H1 (cell line): Measurements from ENCODE around the gene DLEC1. TPM values are rescaled to one million over a fixed set of nuclear protein-coding genes. Genes with fewer than 3 reads are reported as not detected.

Experiments
- CTCF ChIA-PET: fragments of 300-600 bp; sonication (Branson Sonifier 250); formaldehyde crosslinking; loops from one replicate; lab custom pipeline; 2021; ENCODE audit not compliant: partially characterized antibody; lab: Charles Lee
- POLR2A ChIA-PET: fragments of 300-600 bp; sonication (Branson Sonifier 250); formaldehyde crosslinking; loops from one replicate; lab custom pipeline; 2021; ENCODE audit warnings: inconsistent platforms; ENCODE audit not compliant: partially characterized antibody; lab: Charles Lee
- DNase-seq, 2 experiments: peaks; one replicate each; pipeline versions ENCODE4 v3.0.0 to v3.0.0-alpha.2; 2010 to 2022; ENCODE audit warnings: low spot score in 2 of 2, low read depth in 1 of 2, mixed read lengths in 1 of 2
- FAIRE-seq: peaks from 2 replicates; lab custom pipeline; 2011; peaks lifted over from hg19 to GRCh38; lab: Jason Lieb, UNC
- H2AFZ ChIP-seq: 2 replicates; pipeline ENCODE4 v1.8.1; 2012; ENCODE audit warnings: low read length, inconsistent platforms
- H2AK5ac ChIP-seq: 2 replicates; pipeline ENCODE4 v1.6.1; 2013; ENCODE audit warnings: low read depth, low read length
- H2BK120ac ChIP-seq: replicated peaks from 2 replicates; pipeline ENCODE3; 2013; ENCODE audit warnings: low read depth, low read length, inconsistent platforms
- H2BK12ac ChIP-seq: 2 replicates; pipeline ENCODE4 v1.6.1; 2013; ENCODE audit warnings: low read depth, low read length
- H2BK15ac ChIP-seq: 2 replicates; pipeline ENCODE4 v1.6.1; 2013; ENCODE audit warnings: low read length
- H2BK20ac ChIP-seq: 2 replicates; pipeline ENCODE4 v1.6.1; 2013; ENCODE audit warnings: low read length
- H2BK5ac ChIP-seq: 2 replicates; pipeline ENCODE4 v1.6.1; 2013; ENCODE audit warnings: low read depth, low read length
- H3K14ac ChIP-seq: 2 replicates; pipeline ENCODE4 v1.6.1; 2013; ENCODE audit warnings: inconsistent platforms; ENCODE audit not compliant: insufficient read length
- H3K18ac ChIP-seq: 2 replicates; pipeline ENCODE4 v1.6.1; 2013; ENCODE audit warnings: low read length; ENCODE audit errors: extremely low read depth
- H3K23ac ChIP-seq: 2 replicates; pipeline ENCODE4 v1.6.1; 2013; ENCODE audit warnings: inconsistent platforms; ENCODE audit not compliant: insufficient read length
- H3K23me2 ChIP-seq: 2 replicates; pipeline ENCODE4 v1.6.1; 2013; ENCODE audit warnings: low read depth, low read length
- H3K27ac ChIP-seq: 2 replicates; pipeline ENCODE4 v1.6.1; 2011; ENCODE audit warnings: low read depth, low read length, inconsistent platforms
- H3K27me3 ChIP-seq, 4 experiments: replicated peaks in 1 of 4; 1 replicate in 1 of 4; 2 replicates in 3 of 4; pipeline versions ENCODE4 v1.6.1 to v1.8.1; 2011 to 2013; ENCODE audit warnings: low read length in 3 of 4, mild to moderate bottlenecking in 3 of 4, inconsistent platforms in 2 of 4, mixed read lengths in 2 of 4, moderate library complexity in 1 of 4; ENCODE audit not compliant: control insufficient read depth in 3 of 4, insufficient read depth in 3 of 4; ENCODE audit errors: extremely low read depth in 1 of 4
- H3K36me3 ChIP-seq, 4 experiments: 2 replicates each; pipeline versions ENCODE4 v1.6.1 to v1.8.1; 2011 to 2013; ENCODE audit warnings: mild to moderate bottlenecking in 4 of 4, low read length in 3 of 4, moderate library complexity in 2 of 4, control low read depth in 1 of 4, inconsistent platforms in 1 of 4; ENCODE audit not compliant: insufficient read depth in 4 of 4, control insufficient read depth in 2 of 4
- H3K4ac ChIP-seq: replicated peaks from 2 replicates; pipeline ENCODE3; 2013; ENCODE audit warnings: low read length, low read depth, mixed read lengths, inconsistent platforms; ENCODE audit not compliant: insufficient read length
- H3K4me1 ChIP-seq, 4 experiments: replicated peaks in 1 of 4; 1 replicate in 1 of 4; 2 replicates in 3 of 4; pipeline versions ENCODE4 v1.6.1 to v1.8.1; 2011 to 2013; ENCODE audit warnings: low read length in 3 of 4, inconsistent platforms in 2 of 4, mixed read lengths in 1 of 4; ENCODE audit not compliant: insufficient read depth in 4 of 4, control insufficient read depth in 3 of 4
- H3K4me2 ChIP-seq, 2 experiments: 2 replicates each; pipeline versions ENCODE4 v1.6.1 to v1.8.1; 2011 to 2013; ENCODE audit warnings: low read depth in 2 of 2, low read length in 2 of 2, control low read depth in 1 of 2, inconsistent platforms in 1 of 2, mild to moderate bottlenecking in 1 of 2; ENCODE audit not compliant: insufficient read depth in 1 of 2
- H3K4me3 ChIP-seq, 4 experiments: fragments of 200-600, 300-600 bp in 1 of 4; sonication (generic), shearing (Covaris generic), sonication (Bioruptor Twin) in 1 of 4; 2 replicates each; pipeline versions ENCODE4 v1.5.1 to v1.8.1; 2011 to 2016; ENCODE audit warnings: low read length in 4 of 4, low read depth in 3 of 4, control low read depth in 2 of 4, inconsistent platforms in 2 of 4, mild to moderate bottlenecking in 2 of 4, mixed read lengths in 1 of 4, moderate library complexity in 1 of 4; ENCODE audit not compliant: insufficient read depth in 2 of 4; ENCODE audit errors: extremely low read depth in 1 of 4
- H3K56ac ChIP-seq: replicated peaks from 2 replicates; pipeline ENCODE3; 2013; ENCODE audit warnings: low read depth, mild to moderate bottlenecking, mixed read lengths, low read length, inconsistent platforms; ENCODE audit not compliant: insufficient read length
- H3K79me1 ChIP-seq: 2 replicates; pipeline ENCODE4 v1.6.1; 2013; ENCODE audit warnings: low read depth, low read length, control low read depth
- H3K79me2 ChIP-seq, 2 experiments: 2 replicates each; pipeline versions ENCODE4 v1.6.1 to v1.8.1; 2012 to 2013; ENCODE audit warnings: low read length in 2 of 2, mild to moderate bottlenecking in 2 of 2, inconsistent platforms in 1 of 2; ENCODE audit not compliant: insufficient read depth in 2 of 2, control insufficient read depth in 1 of 2
- H3K9ac ChIP-seq, 4 experiments: replicated peaks in 1 of 4; 1 replicate in 1 of 4; 2 replicates in 3 of 4; pipeline versions ENCODE4 v1.6.1 to v1.8.1; 2011 to 2013; ENCODE audit warnings: low read depth in 3 of 4, low read length in 3 of 4, control low read depth in 2 of 4, mild to moderate bottlenecking in 2 of 4, moderate library complexity in 2 of 4, inconsistent platforms in 1 of 4; ENCODE audit errors: extremely low read depth in 1 of 4
- H3K9me3 ChIP-seq, 2 experiments: 2 replicates each; pipeline versions ENCODE4 v1.6.1 to v1.8.1; 2012 to 2013; ENCODE audit warnings: mild to moderate bottlenecking in 2 of 2, moderate library complexity in 2 of 2, control low read depth in 1 of 2, inconsistent platforms in 1 of 2, low read depth in 1 of 2, low read length in 1 of 2, mixed read lengths in 1 of 2; ENCODE audit not compliant: insufficient read depth in 2 of 2
- H4K20me1 ChIP-seq, 2 experiments: replicated peaks in 1 of 2; 2 replicates each; pipeline versions ENCODE3 to v1.8.1; 2011 to 2013; ENCODE audit warnings: inconsistent platforms in 2 of 2, low read length in 2 of 2, mild to moderate bottlenecking in 1 of 2; ENCODE audit not compliant: insufficient read depth in 2 of 2, control insufficient read depth in 1 of 2
- H4K5ac ChIP-seq: 2 replicates; pipeline ENCODE4 v1.6.1; 2013; ENCODE audit warnings: low read length, low read depth, mixed read lengths, inconsistent platforms; ENCODE audit not compliant: insufficient read length
- H4K8ac ChIP-seq: 2 replicates; pipeline ENCODE4 v1.8.0; 2013; ENCODE audit warnings: mild to moderate bottlenecking, moderate library complexity, low read length, inconsistent platforms; ENCODE audit not compliant: insufficient read depth; ENCODE audit errors: extremely low read depth
- H4K91ac ChIP-seq: replicated peaks from 2 replicates; pipeline ENCODE3; 2013; ENCODE audit warnings: low read length, mixed read lengths, inconsistent platforms; ENCODE audit not compliant: insufficient read length
- BRCA1 ChIP-seq: IDR thresholded peaks from 2 replicates; pipeline ENCODE4 v1.6.1; 2012; ENCODE audit warnings: low read depth, low read length, improper control_type of control experiment
- CEBPB ChIP-seq: IDR thresholded peaks from 2 replicates; pipeline ENCODE4 v1.6.1; 2012; ENCODE audit warnings: low read depth, low read length
- EZH2 ChIP-seq: fragments of 200-600 bp; sonication (generic); IDR thresholded peaks from 2 replicates; pipeline ENCODE4 v1.7.1; 2012; ENCODE audit warnings: low read depth, mild to moderate bottlenecking, moderate library complexity, low read length, inconsistent platforms; ENCODE audit not compliant: severe bottlenecking
- GABPA ChIP-seq: IDR thresholded peaks from 2 replicates; pipeline ENCODE4 v1.6.1; 2011; ENCODE audit warnings: mild to moderate bottlenecking, low read length, moderate library complexity, borderline replicate concordance; ENCODE audit not compliant: insufficient read depth
- KDM5A ChIP-seq: fragments of 200-600 bp; IDR thresholded peaks from 2 replicates; pipeline ENCODE4 v1.7.1; 2012; ENCODE audit warnings: mild to moderate bottlenecking, low read length, inconsistent platforms, mixed read lengths
- WGBS, 2 experiments: shearing (Covaris generic) in 1 of 2; methylation state at CpG; one replicate each; pipeline versions ENCODE4 v1.1.6 to v1.1.7; 2013 to 2015; ENCODE audit warnings: low lambda C conversion rate in 2 of 2, mixed read lengths in 2 of 2, inconsistent platforms in 1 of 2, low coverage in 1 of 2, missing lambda C conversion rate in 1 of 2; ENCODE audit not compliant: insufficient replicate concordance in 2 of 2, insufficient coverage in 1 of 2, insufficient read length in 1 of 2; ENCODE audit errors: extremely low coverage in 1 of 2, missing lambda C conversion rate in 1 of 2; 5-methylcytosine and 5-hydroxymethylcytosine counted together
- polyA plus RNA-seq, 7 experiments: library from polyadenylated mRNA; depleted of rRNA in 3 of 7; stranded (reverse) in 5 of 7; unstranded in 2 of 7; fragments of >200 nt in 5 of 7; fragments of 200-250 nt in 2 of 7; gene quantifications; 1 replicate in 5 of 7; 2 replicates in 1 of 7; 4 replicates in 1 of 7; pipeline versions ENCODE4 v1.2.1 to v1.2.3, GENCODE V29; 2011 to 2013; ENCODE audit warnings: missing spikeins in 2 of 7, mixed read lengths in 2 of 7
- total RNA-seq: library from RNA; stranded (reverse); fragmentation: NEBNext Ultra II Directional; extraction: Animal tissue kit (Norgen Biotek cat#: 25700); gene quantifications from 2 replicates; pipeline ENCODE4 v1.2.1, GENCODE V29; 2021

DLEC1 gene
- total and polyA plus RNA-seq, 2 of the 8 experiments (the other 6 are each of a cell fraction or from before 2014, with no cell fraction given): 0.26 to 0.76 TPM

GRCh38 chr3:38002940-38003339, 36.1 kb upstream of the DLEC1 start:
- FAIRE-seq: no peak
- POLR2A ChIA-PET: no interaction called here

More at GRCh38 chr3:38002940-38003339, 36.1 kb upstream of the DLEC1 start:
- Histone ChIP-seq H3K14ac (no peak overlapping the region), H3K23me2 (peaks cover 5% of the 10 kb centered on the region; the same call in 1 of the 2 replicates), H3K4me3 (no peak overlapping the region), H3K56ac (no peak overlapping the region), H3K23ac (no peak overlapping the region), H4K8ac (no peak overlapping the region), H3K79me2 (no peaks in the 10 kb centered on the region), H3K36me3 (peaks cover 0 to 2% (median under 1%) of the 10 kb centered on the region in 4 experiments; a peak in 1 of 8 replicates), H2AFZ (no peak overlapping the region), H4K20me1 (peaks cover 0 to 6% of the 10 kb centered on the region in 2 experiments), H3K9me3 (no peaks in the 10 kb centered on the region), H3K9ac (no peak overlapping the region), H4K91ac (no peak overlapping the region), H3K79me1 (no peaks in the 10 kb centered on the region; the same call in 1 of the 2 replicates), H3K27ac (no peak overlapping the region), H3K4me2 (no peak overlapping the region), H3K27me3 (peaks cover 0 to 8% (median 4%) of the 10 kb centered on the region in 4 experiments; a peak in 2 of 7 replicates), H2BK5ac (no peak overlapping the region), H2BK120ac (no peak overlapping the region), H3K4me1 (peaks cover 0 to 10% (median 7%) of the 10 kb centered on the region in 4 experiments; a peak in 6 of 7 replicates), H2BK15ac (no peak overlapping the region), H3K18ac (no peak overlapping the region), H3K4ac (no peak overlapping the region), H2BK20ac (no peak overlapping the region), H4K5ac (no peak overlapping the region), H2BK12ac (no peak overlapping the region), H2AK5ac (no peak overlapping the region)
- WGBS, 2 experiments: 89% methylated on average over 9 of the region's 9 CpGs; no CpG with 5 or more reads in 1 of the 2 experiments
- DNase-seq: no peak
- CTCF ChIA-PET: interaction anchor here (0.8 to 5.3 kb wide), 30 partner anchors 10 to 665 kb away, joined by 3 to 75 read pairs (median 6); partner anchors contain the start of gene PLCD1
- no peak for TF ChIP-seq GABPA
- no peak for TF ChIP-seq CEBPB
- TF ChIP-seq KDM5A: no peak
- TF ChIP-seq BRCA1: no peak
- TF ChIP-seq EZH2: no peak
